OCI-LY7 (cell line): ENCODE results near the gene C6orf15. TPM values are rescaled to one million over a fixed set of nuclear protein-coding genes. Genes with fewer than 3 reads are reported as not detected.
"Not testable (repeated sequence)": the region's sequence is repeated elsewhere in the genome, so short reads cannot be mapped to it uniquely, and the experiment has no call there.

Source experiments
- BruUV-seq: library from RNA; stranded (reverse); fragments of 400-500 nt; replicated peaks from 2 replicates; lab custom pipeline; 2021; lab: Mats Ljungman, UMichigan
- CTCF ChIA-PET: fragments of 300-600 bp; sonication (Branson Sonifier 250); formaldehyde crosslinking; loops from one replicate; lab custom pipeline; 2022; ENCODE audit warnings: antibody characterized with exemption; ENCODE audit not compliant: unreplicated experiment; lab: Charles Lee
- POLR2A ChIA-PET: fragments of 300-600 bp; sonication (Branson Sonifier 250); formaldehyde crosslinking; loops from one replicate; lab custom pipeline; 2022; ENCODE audit warnings: antibody characterized with exemption; lab: Charles Lee
- DNase-seq: peaks from one replicate; pipeline ENCODE4 v3.0.0-alpha.2; 2015; ENCODE audit warnings: low spot score
- H2AFZ ChIP-seq: fragments of 200-600 bp; sonication (generic), shearing (Covaris generic); 2 replicates; pipeline ENCODE4 v1.6.1; 2014; ENCODE audit warnings: mild to moderate bottlenecking, antibody characterized with exemption, low read length, moderate library complexity
- H3K27ac ChIP-seq: fragments of 200-600 bp; sonication (generic); 2 replicates; pipeline ENCODE4 v1.5.1; 2014; ENCODE audit warnings: mixed run types, low read depth, mild to moderate bottlenecking, moderate library complexity, low read length, inconsistent platforms; ENCODE audit not compliant: poor library complexity, severe bottlenecking
- H3K36me3 ChIP-seq: fragments of 200-600 bp; sonication (generic); 2 replicates; pipeline ENCODE4 v1.6.1; 2014; ENCODE audit warnings: mild to moderate bottlenecking, antibody characterized with exemption, low read length, moderate library complexity, mixed read lengths; ENCODE audit not compliant: insufficient read depth
- H3K4me1 ChIP-seq: fragments of 200-600 bp; sonication (generic); 2 replicates; pipeline ENCODE4 v1.5.1; 2014; ENCODE audit warnings: mild to moderate bottlenecking, low read length; ENCODE audit not compliant: insufficient read depth, poor library complexity, severe bottlenecking
- H3K4me2 ChIP-seq: fragments of 200-600 bp; sonication (generic); 2 replicates; pipeline ENCODE4 v1.6.1; 2014; ENCODE audit warnings: mild to moderate bottlenecking, low read length
- H3K4me3 ChIP-seq: fragments of 200-600 bp; sonication (generic); 2 replicates; pipeline ENCODE4 v1.5.1; 2014; ENCODE audit warnings: mild to moderate bottlenecking, low read depth, low read length; ENCODE audit not compliant: poor library complexity, severe bottlenecking
- H3K79me2 ChIP-seq: fragments of 200-600 bp; sonication (generic); 2 replicates; pipeline ENCODE4 v1.6.1; 2016; ENCODE audit warnings: low read depth, mild to moderate bottlenecking, low read length, moderate library complexity, mixed read lengths; ENCODE audit not compliant: insufficient read depth
- H3K9me2 ChIP-seq: fragments of 200-600 bp; sonication (generic); 2 replicates; pipeline ENCODE4 v1.6.1; 2016; ENCODE audit warnings: mild to moderate bottlenecking, low read length, mixed read lengths; ENCODE audit not compliant: insufficient read depth
- H3K9me3 ChIP-seq: fragments of 200-600 bp; sonication (generic); 2 replicates; pipeline ENCODE4 v1.6.1; 2014; ENCODE audit warnings: mild to moderate bottlenecking, mixed run types, low read length, mixed read lengths
- H4K20me1 ChIP-seq: fragments of 200-600 bp; sonication (generic); 2 replicates; pipeline ENCODE4 v1.6.1; 2014; ENCODE audit warnings: mild to moderate bottlenecking, antibody characterized with exemption, low read length, moderate library complexity, mixed read lengths; ENCODE audit not compliant: insufficient read depth
- CTCF ChIP-seq: fragments of 200-600 bp; sonication (generic); conservative IDR thresholded peaks from 2 replicates; pipeline ENCODE4 v1.5.1; 2014; ENCODE audit warnings: mild to moderate bottlenecking, antibody characterized with exemption, low read length, moderate library complexity, mixed read lengths
- EZH2phosphoT487 ChIP-seq: fragments of 200-600 bp; sonication (generic); IDR thresholded peaks from 2 replicates; pipeline ENCODE4 v1.6.1; 2018; ENCODE audit warnings: low read depth, borderline replicate concordance, mild to moderate bottlenecking, mixed run types, antibody characterized with exemption, low read length, moderate library complexity, mixed read lengths
- intact Hi-C: fragments of 100-400 bp; cut with micrococcal nuclease; formaldehyde crosslinking; loops from one replicate; pipeline ENCODE4 v1.10.0; 2022; ENCODE audit not compliant: unreplicated experiment
- total RNA-seq, 2 experiments: library from RNA; depleted of rRNA in 1 of 2; stranded (reverse); fragments of >200 nt in 1 of 2; shearing (Covaris generic) in 1 of 2; gene quantifications; 2 replicates each; pipeline ENCODE4 v1.2.3, GENCODE V29; 2014 to 2022

C6orf15 gene
- total RNA-seq, 2 experiments from 2014 or later: not detected

GRCh38 chr6:31070711-31071197 is 41.6 kb downstream of the C6orf15 start:
- H3K9me3 ChIP-seq: no peaks in the 10 kb centered on the region
- H3K9me2 ChIP-seq: no peaks in the 10 kb centered on the region
- no peak overlapping the region for H3K27ac ChIP-seq
- BruUV-seq: no TSS peak
- H3K4me1 ChIP-seq: no peaks in the 10 kb centered on the region
- no peak overlapping the region for H3K4me2 ChIP-seq
- TF ChIP-seq EZH2phosphoT487 (no peak), CTCF (peak; percentile 63)
- no peak overlapping the region for H3K4me3 ChIP-seq
- CTCF ChIA-PET: interaction anchor here (1.1 to 1.3 kb wide), 2 partner anchors 156 to 242 kb away, joined by 3 to 7 read pairs; partner anchors contain the start of gene VARS2
- H3K79me2 ChIP-seq: no peaks in the 10 kb centered on the region
- H4K20me1 ChIP-seq: no peaks in the 10 kb centered on the region
- H3K36me3 ChIP-seq: no peaks in the 10 kb centered on the region
- DNase-seq: peak; percentile 42
- POLR2A ChIA-PET: no interaction called here
- intact Hi-C loops: no loop called here
- no peak overlapping the region for H2AFZ ChIP-seq

- no peak overlapping the region for H3K4me2 ChIP-seq
- ChIA-PET POLR2A (no interaction called here), CTCF (interaction anchor here (0.8 kb wide), 1 partner anchor 18 kb away, joined by 4 read pairs; no protein-coding TSS in a partner anchor)
- no peak for TF ChIP-seq EZH2phosphoT487
- peak; percentile 88 for TF ChIP-seq CTCF
- no peak overlapping the region for H3K27ac ChIP-seq
- H3K36me3 ChIP-seq: no peaks in the 10 kb centered on the region
- BruUV-seq: no TSS peak
- intact Hi-C loops: no loop called here
- H4K20me1 ChIP-seq: no peaks in the 10 kb centered on the region
- no peaks in the 10 kb centered on the region for H3K9me2 ChIP-seq
- H3K9me3 ChIP-seq: no peaks in the 10 kb centered on the region
- H3K79me2 ChIP-seq: no peaks in the 10 kb centered on the region
- H3K4me1 ChIP-seq: no peaks in the 10 kb centered on the region
- DNase-seq: peak; percentile 67
- no peak overlapping the region for H3K4me3 ChIP-seq
- H2AFZ ChIP-seq: no peak overlapping the region
Observed at GRCh38 chr6:31068669-31069340, 43.6 kb downstream of the C6orf15 start.

GRCh38 chr6:31067891-31068668 is 44.3 kb downstream of the C6orf15 start:
- BruUV-seq, DNase-seq, H3K4me3 ChIP-seq, H3K4me2 ChIP-seq, H2AFZ ChIP-seq, H3K79me2 ChIP-seq, H3K4me1 ChIP-seq, CTCF ChIA-PET, H3K27ac ChIP-seq, H3K9me3 ChIP-seq, intact Hi-C loops, POLR2A ChIA-PET, H3K36me3 ChIP-seq, H3K9me2 ChIP-seq, H4K20me1 ChIP-seq: not testable (repeated sequence)

- CTCF ChIA-PET, H3K79me2 ChIP-seq, H3K9me3 ChIP-seq, H4K20me1 ChIP-seq, H3K36me3 ChIP-seq, DNase-seq, H3K27ac ChIP-seq, H3K4me1 ChIP-seq, H3K9me2 ChIP-seq, BruUV-seq, H3K4me2 ChIP-seq, H3K4me3 ChIP-seq, intact Hi-C loops, H2AFZ ChIP-seq: not testable (repeated sequence)
- POLR2A ChIA-PET: interaction anchor here (0.6 kb wide), 1 partner anchor 122 kb away, joined by 3 read pairs; no protein-coding TSS in a partner anchor
Observed at GRCh38 chr6:31067028-31067427, 45.3 kb downstream of the C6orf15 start.
